ENCODE data around the gene GLB1L2.
"Not testable (repeated sequence)": the region's sequence is repeated elsewhere in the genome, so short reads cannot be mapped to it uniquely, and the experiment has no call there.

GLB1L2 gene

GRCh38 chr11:134331354-134332188, at the start of gene GLB1L2:
Gene GLB1L2 (plus strand): TSS chr11:134331988. CDS start chr11:134332062, 74 bp downstream.
- DNase-seq (ENCODE audit: low read depth) = no peak

GRCh38 chr11:134282121-134283045, 49.4 kb upstream of the GLB1L2 start:
- DNase-seq (ENCODE audit: low read depth) = no peak

GRCh38 chr11:134283461-134284230, 48.1 kb upstream of the GLB1L2 start:
- DNase-seq (ENCODE audit: low read depth) = no peak

GRCh38 chr11:134284349-134284748, 47.4 kb upstream of the GLB1L2 start:
- not testable (repeated sequence) for DNase-seq (ENCODE audit: low read depth)

GRCh38 chr11:134287561-134287960, 44.2 kb upstream of the GLB1L2 start:
- DNase-seq (ENCODE audit: low read depth) = no peak

GRCh38 chr11:134288486-134288885, 43.3 kb upstream of the GLB1L2 start:
- DNase-seq (ENCODE audit: low read depth) = no peak

GRCh38 chr11:134289167-134289566, 42.6 kb upstream of the GLB1L2 start:
- DNase-seq (ENCODE audit: low read depth) = no peak

- no peak for DNase-seq (ENCODE audit: low read depth)
Observed at GRCh38 chr11:134289789-134290188, 42.0 kb upstream of the GLB1L2 start.

GRCh38 chr11:134290646-134291045, 41.1 kb upstream of the GLB1L2 start:
- no peak for DNase-seq (ENCODE audit: low read depth)

- no peak for DNase-seq (ENCODE audit: low read depth)
Observed at GRCh38 chr11:134291196-134291595, 40.6 kb upstream of the GLB1L2 start.

GRCh38 chr11:134292661-134293060, 39.1 kb upstream of the GLB1L2 start:
- DNase-seq (ENCODE audit: low read depth) = no peak

- DNase-seq (ENCODE audit: low read depth) = no peak
Observed at GRCh38 chr11:134293119-134294113, 38.4 kb upstream of the GLB1L2 start.

GRCh38 chr11:134294664-134295063, 37.1 kb upstream of the GLB1L2 start:
- DNase-seq (ENCODE audit: low read depth) = no peak

GRCh38 chr11:134312223-134312622, 19.6 kb upstream of the GLB1L2 start:
- no peak for DNase-seq (ENCODE audit: low read depth)

- DNase-seq (ENCODE audit: low read depth) = no peak
Observed at GRCh38 chr11:134312807-134313206, 19.0 kb upstream of the GLB1L2 start.

- no peak for DNase-seq (ENCODE audit: low read depth)
Observed at GRCh38 chr11:134313379-134313778, 18.4 kb upstream of the GLB1L2 start.

- DNase-seq (ENCODE audit: low read depth) = no peak
Observed at GRCh38 chr11:134313821-134314607, 17.8 kb upstream of the GLB1L2 start.

GRCh38 chr11:134317103-134317502, 14.7 kb upstream of the GLB1L2 start:
- no peak for DNase-seq (ENCODE audit: low read depth)

- not testable (repeated sequence) for DNase-seq (ENCODE audit: low read depth)
Observed at GRCh38 chr11:134321373-134321772, 10.4 kb upstream of the GLB1L2 start.

GRCh38 chr11:134322553-134322952, 9.2 kb upstream of the GLB1L2 start:
- no peak for DNase-seq (ENCODE audit: low read depth)
